Purkinje cell (primary cell): ENCODE measurements around the gene PINK1. TPM values are rescaled to one million over a fixed set of nuclear protein-coding genes. Genes with fewer than 3 reads are reported as not detected.

ENCODE experiments used
- polyA plus RNA-seq: library from polyadenylated mRNA; unstranded; fragments of >200 nt; fragmentation: Nextera tagmentation; gene quantifications from 2 replicates; pipeline ENCODE4 v1.2.1, GENCODE V29; 2014

PINK1 gene
- polyA plus RNA-seq, result 57.3 and 86.9 TPM in 2 replicates

GRCh38 chr1:20633190-20634064 is at the start of gene PINK1:
Gene PINK1, plus strand, starts transcription at chr1:20633458. Its CDS starts 91 bp downstream, at chr1:20633549.

GRCh38 chr1:20588634-20589225 is 44.5 kb upstream of the PINK1 start, which contains the start of gene CDA:
Gene CDA, plus strand, starts transcription at chr1:20589097. Its CDS starts 33 bp downstream, at chr1:20589130.

GRCh38 chr1:20661207-20662109 is 28.2 kb downstream of the PINK1 start, which contains the start of gene DDOST:
Gene DDOST, minus strand, starts transcription at chr1:20661369. Its CDS starts 19 bp downstream, at chr1:20661350.

Other genes starting within 250 kb of the PINK1 start
- 78.5 and 132 TPM in 2 replicates for gene CAMK2N1, start 147.2 kb upstream of the PINK1 start, polyA plus RNA-seq
- 7.5 and 12.0 TPM in 2 replicates for gene MUL1, start 125.3 kb upstream of the PINK1 start, polyA plus RNA-seq
- 3.1 TPM in 1 of 2 replicates, not detected in the other for gene FAM43B, start 80.9 kb upstream of the PINK1 start, polyA plus RNA-seq
- gene CDA, start 44.4 kb upstream of the PINK1 start, polyA plus RNA-seq, result 0.98 and 7.1 TPM in 2 replicates
- 63.0 and 67.5 TPM in 2 replicates for gene DDOST, start 27.9 kb downstream of the PINK1 start, polyA plus RNA-seq
- 1.6 and 8.3 TPM in 2 replicates for gene KIF17, start 84.5 kb downstream of the PINK1 start, polyA plus RNA-seq
- 0.07 and 4.9 TPM in 2 replicates for gene SH2D5, start 99.2 kb downstream of the PINK1 start, polyA plus RNA-seq
- gene HP1BP3, start 153.8 kb downstream of the PINK1 start, polyA plus RNA-seq, result 99.3 and 142 TPM in 2 replicates